Frontal cortex (tissue), 4 donors: ENCODE data around the gene DMAC2. TPM values are rescaled to one million over a fixed set of nuclear protein-coding genes. Genes with fewer than 3 reads are reported as not detected.
"Not testable (repeated sequence)": the region's sequence is repeated elsewhere in the genome, so short reads cannot be mapped to it uniquely, and the experiment has no call there.

Source experiments
- DNase-seq, 2 donors: peaks; one replicate each; pipeline ENCODE4 v3.0.0; 2012; ENCODE audit warnings: low spot score in 2 of 2
- FAIRE-seq: peaks from 2 replicates; lab custom pipeline; 2012; peaks lifted over from hg19 to GRCh38; lab: Jason Lieb, UNC
- total RNA-seq: library from RNA; depleted of rRNA; stranded (reverse); fragments of >200 nt; gene quantifications from one replicate; pipeline ENCODE4 v1.2.3, GENCODE V29; 2014
- donor health status: control.
- donor health status: control.
- donor health status: control.

DMAC2 gene
- total RNA-seq = 15.5 TPM

GRCh38 chr19:41439441-41440222 is at the start of gene DMAC2:
DMAC2 (minus strand) TSS chr19:41439912; CDS start chr19:41439899, 13 bp downstream.
- FAIRE-seq = no peak

GRCh38 chr19:41486953-41487352 is 47.2 kb upstream of the DMAC2 start:
- DNase-seq, FAIRE-seq: not testable (repeated sequence)

More at GRCh38 chr19:41439441-41440222, at the start of gene DMAC2:
- peak; percentile 84 to 93 for DNase-seq

GRCh38 chr19:41484822-41485221 is 45.1 kb upstream of the DMAC2 start:
- no peak for DNase-seq
- no peak for FAIRE-seq

GRCh38 chr19:41480336-41480735 is 40.6 kb upstream of the DMAC2 start:
- DNase-seq (no peak), FAIRE-seq (no peak)

GRCh38 chr19:41479757-41480191 is 40.1 kb upstream of the DMAC2 start:
- FAIRE-seq = no peak
- no peak for DNase-seq

GRCh38 chr19:41478875-41479756 is 39.4 kb upstream of the DMAC2 start:
- no peak for FAIRE-seq

GRCh38 chr19:41478171-41478570 is 38.5 kb upstream of the DMAC2 start:
- no peak for DNase-seq
- no peak for FAIRE-seq

More at GRCh38 chr19:41478875-41479756, 39.4 kb upstream of the DMAC2 start:
- no peak for DNase-seq

GRCh38 chr19:41476583-41476982 is 36.9 kb upstream of the DMAC2 start:
- no peak for DNase-seq
- FAIRE-seq = no peak

- DNase-seq, FAIRE-seq: not testable (repeated sequence)
Measured at GRCh38 chr19:41463257-41464256, 23.8 kb upstream of the DMAC2 start.

- DNase-seq (no peak), FAIRE-seq (no peak)
Measured at GRCh38 chr19:41462497-41462896, 22.8 kb upstream of the DMAC2 start.

GRCh38 chr19:41457241-41457640 is 17.5 kb upstream of the DMAC2 start:
- FAIRE-seq (no peak), DNase-seq (no peak)

GRCh38 chr19:41456342-41456918 is 16.7 kb upstream of the DMAC2 start:
- DNase-seq (no peak), FAIRE-seq (no peak)

- FAIRE-seq = no peak
Measured at GRCh38 chr19:41455936-41456335, 16.2 kb upstream of the DMAC2 start.

GRCh38 chr19:41452584-41453275 is 13.0 kb upstream of the DMAC2 start:
- FAIRE-seq (no peak), DNase-seq (no peak)

More at GRCh38 chr19:41455936-41456335, 16.2 kb upstream of the DMAC2 start:
- DNase-seq = no peak

- FAIRE-seq (no peak), DNase-seq (no peak)
Measured at GRCh38 chr19:41449865-41450178, 10.1 kb upstream of the DMAC2 start.

GRCh38 chr19:41449079-41449864 is 9.6 kb upstream of the DMAC2 start:
- FAIRE-seq = no peak
- DNase-seq = peak in 1 of 2 donors; percentile 81

- no peak for FAIRE-seq
- DNase-seq = no peak
Measured at GRCh38 chr19:41447732-41448332, 8.1 kb upstream of the DMAC2 start.
